Left ventricle myocardium superior (tissue), 1 donor: ENCODE data around the gene NUTF2. TPM values are rescaled to one million over a fixed set of nuclear protein-coding genes. Genes with fewer than 3 reads are reported as not detected.
"Not testable (repeated sequence)": the region's sequence is repeated elsewhere in the genome, so short reads cannot be mapped to it uniquely, and the experiment has no call there.

Source experiments
- ATAC-seq: fragments of 200-7000 bp; cut with Tn5 transposase; one replicate; pipeline ENCODE4 v1.9.1; 2020; ENCODE audit warnings: mild to moderate bottlenecking, moderate library complexity
- DNase-seq: peaks from one replicate; pipeline ENCODE4 v3.0.0-alpha.2; 2020
- intact Hi-C: fragments of 100-400 bp; cut with micrococcal nuclease; formaldehyde crosslinking; loops from one replicate; pipeline ENCODE4 v1.11.0; 2022
- total RNA-seq: library from RNA; stranded (reverse); fragmentation: NEBNext Ultra II Directional; extraction: Animal tissue kit (Norgen Biotek cat#: 25700); gene quantifications from one replicate; pipeline ENCODE4 v1.2.1, GENCODE V29; 2021
- donor health status: DM: no; HTN: yes; CAD: no; lungs with severe emphysema.

Gene NUTF2
- total RNA-seq, 1 donor from 2014 or later: 84.4 TPM

GRCh38 chr16:67909056-67909742, 62.5 kb downstream of the NUTF2 start:
- DNase-seq (no peak), ATAC-seq (peak; percentile 14)
- intact Hi-C loops: no loop called here

GRCh38 chr16:67910158-67910557, 63.4 kb downstream of the NUTF2 start:
- DNase-seq (no peak), ATAC-seq (no peak)
- intact Hi-C loops: no loop called here

GRCh38 chr16:67914758-67915495, 68.2 kb downstream of the NUTF2 start:
- intact Hi-C loops: no loop called here
- no peak for DNase-seq
- no peak for ATAC-seq

- intact Hi-C loops: not testable (repeated sequence)
Measured at GRCh38 chr16:67915496-67915769, 68.7 kb downstream of the NUTF2 start.

GRCh38 chr16:67915831-67916723, 69.3 kb downstream of the NUTF2 start:
- intact Hi-C loops: no loop called here
- DNase-seq (peak; percentile 50), ATAC-seq (peak; percentile 27)

More at GRCh38 chr16:67915496-67915769, 68.7 kb downstream of the NUTF2 start:
- not testable (repeated sequence) for ATAC-seq, DNase-seq

- intact Hi-C loops: no loop called here
- peak; percentile 74 for DNase-seq
- ATAC-seq: peak; percentile 87
Measured at GRCh38 chr16:67917140-67917851, 70.6 kb downstream of the NUTF2 start.

- DNase-seq: no peak
- ATAC-seq: peak; percentile 29
- intact Hi-C loops: no loop called here
Measured at GRCh38 chr16:67917852-67918236, 71.1 kb downstream of the NUTF2 start.

- ATAC-seq (no peak), DNase-seq (no peak)
- intact Hi-C loops: no loop called here
Measured at GRCh38 chr16:67919622-67920221, 73.0 kb downstream of the NUTF2 start.

Other genes starting within 250 kb of the NUTF2 start
- gene CARMIL2, start 201.8 kb upstream of the NUTF2 start, total RNA-seq: 0.94 TPM
- gene ACD, start 186.7 kb upstream of the NUTF2 start, total RNA-seq: 7.8 TPM
- 3.7 TPM for gene PARD6A, start 186.0 kb upstream of the NUTF2 start, total RNA-seq
- 9.8 TPM for gene ENKD1, start 180.2 kb upstream of the NUTF2 start, total RNA-seq
- gene C16orf86, start 180.1 kb upstream of the NUTF2 start, total RNA-seq: 2.2 TPM
- 8.1 TPM for gene GFOD2, start 127.6 kb upstream of the NUTF2 start, total RNA-seq
- gene RANBP10, start 40.4 kb upstream of the NUTF2 start, total RNA-seq: 11.8 TPM
- 0.37 TPM for gene TSNAXIP1, start 40.0 kb upstream of the NUTF2 start, total RNA-seq
- gene THAP11, start 4.6 kb upstream of the NUTF2 start, total RNA-seq: 32.6 TPM
- gene CENPT, start 760 bp downstream of the NUTF2 start, total RNA-seq: 20.8 TPM
- 31.8 TPM for gene EDC4, start 26.1 kb downstream of the NUTF2 start, total RNA-seq
- not detected for gene NRN1L, start 38.0 kb downstream of the NUTF2 start, total RNA-seq
- gene PSKH1, start 46.3 kb downstream of the NUTF2 start, total RNA-seq: 18.1 TPM
- 0.37 TPM for gene CTRL, start 84.9 kb downstream of the NUTF2 start, total RNA-seq
- gene PSMB10, start 89.9 kb downstream of the NUTF2 start, total RNA-seq: 54.1 TPM
- gene LCAT, start 97.2 kb downstream of the NUTF2 start, total RNA-seq: 21.9 TPM
- gene SLC12A4, start 121.7 kb downstream of the NUTF2 start, total RNA-seq: 95.5 TPM
- not detected for gene DPEP3, start 133.6 kb downstream of the NUTF2 start, total RNA-seq
- gene DPEP2, start 152.6 kb downstream of the NUTF2 start, total RNA-seq: 2.2 TPM
- gene DPEP2NB, start 169.0 kb downstream of the NUTF2 start, total RNA-seq: not detected
- gene DDX28, start 176.3 kb downstream of the NUTF2 start, total RNA-seq: 7.7 TPM
- gene DUS2, start 176.4 kb downstream of the NUTF2 start, total RNA-seq: 4.9 TPM
- 24.7 TPM for gene NFATC3, start 238.4 kb downstream of the NUTF2 start, total RNA-seq